ENCODE measurements around the gene AMT. TPM values are rescaled to one million over a fixed set of nuclear protein-coding genes. Genes with fewer than 3 reads are reported as not detected.
"Not testable (repeated sequence)": the region's sequence is repeated elsewhere in the genome, so short reads cannot be mapped to it uniquely, and the experiment has no call there.

The AMT gene
- total RNA-seq, 2 donors from 2014 or later, result 7.4 to 7.5 TPM

DNA sequence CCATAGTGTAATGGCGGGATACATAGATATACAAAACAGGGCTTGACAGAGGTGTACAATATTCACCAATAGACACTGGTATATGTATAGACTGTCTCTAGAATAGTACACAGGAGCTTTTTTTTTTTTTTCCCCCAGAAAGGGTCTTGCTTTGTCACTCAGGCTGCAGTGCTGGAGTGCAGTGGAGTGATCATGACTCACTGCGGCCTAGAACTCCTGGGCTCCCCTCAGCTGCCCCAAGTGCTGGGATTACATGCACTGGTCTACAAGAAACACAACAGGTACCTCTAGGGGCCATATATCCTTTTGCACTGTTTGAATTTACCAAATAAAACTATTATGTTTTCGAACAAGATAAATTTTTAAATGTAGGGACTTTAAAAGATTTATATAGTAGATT lies 22.8 kb downstream of the AMT start:
- Mint-ChIP-seq H3K36me3 (ENCODE audit: insufficient read depth in 2 of 2) (peaks cover 12 to 23% of the 10 kb centered on the region in 2 donors), H3K9me3 (no peaks in the 10 kb centered on the region), H3K27me3 (ENCODE audit: low read depth) (no peaks in the 10 kb centered on the region), H3K4me3 (no peak overlapping the region), H3K27ac (no peak overlapping the region), H3K4me1 (ENCODE audit: low read depth) (peaks cover 59% of the 10 kb centered on the region)
- DNase-seq (no peak), ATAC-seq (replicated peaks in 1 of 2) (peak in 1 of 2 donors; percentile 37)

DNA sequence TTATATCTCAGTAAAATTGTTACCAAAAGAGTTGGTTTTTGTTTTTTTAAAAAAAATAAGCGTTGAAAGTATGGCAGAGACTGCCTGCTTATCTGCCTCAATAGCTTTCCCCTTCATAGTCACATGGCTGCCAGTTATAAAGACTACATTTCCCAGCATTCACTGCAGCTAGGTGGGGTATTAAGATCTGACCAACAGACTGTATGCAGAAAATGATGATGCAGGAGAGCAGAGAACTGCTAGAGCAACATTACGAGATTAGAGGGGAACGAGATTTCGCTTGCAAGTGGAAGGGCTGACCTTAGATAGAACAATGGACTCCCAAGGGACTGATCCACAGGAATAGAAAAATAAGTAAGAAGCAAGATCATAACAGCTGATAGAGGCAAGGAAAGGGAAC lies 24.8 kb downstream of the AMT start:
- DNase-seq (no peak), ATAC-seq (replicated peaks in 1 of 2) (no peak)
- peak overlapping the region; percentile 10 for H3K27ac Mint-ChIP-seq
- H3K4me3 Mint-ChIP-seq, result peak overlapping the region in 1 of 2 donors; percentile 0
- no peaks in the 10 kb centered on the region for H3K27me3 Mint-ChIP-seq (ENCODE audit: low read depth)
- no peaks in the 10 kb centered on the region for H3K9me3 Mint-ChIP-seq
- H3K4me1 Mint-ChIP-seq (ENCODE audit: low read depth), result peaks cover 65% of the 10 kb centered on the region
- peaks cover 13 to 14% of the 10 kb centered on the region in 2 donors for H3K36me3 Mint-ChIP-seq (ENCODE audit: insufficient read depth in 2 of 2)

GRCh38 chr3:49391310-49391709 lies 31.0 kb downstream of the AMT start:
- not testable (repeated sequence) for H3K4me3 Mint-ChIP-seq; ATAC-seq (replicated peaks in 1 of 2); H3K9me3 Mint-ChIP-seq; H3K27ac Mint-ChIP-seq; H3K27me3 Mint-ChIP-seq (ENCODE audit: low read depth); DNase-seq
- Mint-ChIP-seq H3K4me1 (ENCODE audit: low read depth) (peaks cover 56% of the 10 kb centered on the region), H3K36me3 (ENCODE audit: insufficient read depth in 2 of 2) (peaks cover 6 to 14% of the 10 kb centered on the region in 2 donors)

DNA sequence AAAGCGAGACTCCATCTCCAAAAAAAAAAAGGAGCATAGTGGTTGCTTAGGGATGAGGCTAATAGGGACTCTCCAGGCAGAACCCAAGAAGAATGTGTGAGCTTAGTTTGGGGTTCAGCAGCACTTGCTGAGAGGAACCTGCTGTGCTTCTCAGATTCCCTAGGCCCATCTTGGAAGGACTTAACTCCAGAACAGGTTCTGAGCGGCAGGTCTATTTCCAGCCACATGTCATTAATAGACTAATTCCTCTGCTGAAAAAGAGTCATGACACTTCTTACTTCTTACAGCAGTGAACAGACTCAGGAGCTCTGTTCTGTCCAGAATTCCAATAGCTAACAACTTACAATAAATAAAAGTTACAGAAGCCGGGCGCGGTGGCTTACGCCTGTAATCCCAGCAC lies 33.0 kb downstream of the AMT start:
- peaks cover 0 to 3% of the 10 kb centered on the region in 2 donors for H3K36me3 Mint-ChIP-seq (ENCODE audit: insufficient read depth in 2 of 2)
- no peaks in the 10 kb centered on the region for H3K9me3 Mint-ChIP-seq
- H3K4me1 Mint-ChIP-seq (ENCODE audit: low read depth), result peaks cover 44% of the 10 kb centered on the region
- DNase-seq (no peak), ATAC-seq (replicated peaks in 1 of 2) (no peak)
- H3K27me3 Mint-ChIP-seq (ENCODE audit: low read depth), result no peaks in the 10 kb centered on the region
- H3K27ac Mint-ChIP-seq, result peak overlapping the region; percentile 56
- no peak overlapping the region for H3K4me3 Mint-ChIP-seq

DNA sequence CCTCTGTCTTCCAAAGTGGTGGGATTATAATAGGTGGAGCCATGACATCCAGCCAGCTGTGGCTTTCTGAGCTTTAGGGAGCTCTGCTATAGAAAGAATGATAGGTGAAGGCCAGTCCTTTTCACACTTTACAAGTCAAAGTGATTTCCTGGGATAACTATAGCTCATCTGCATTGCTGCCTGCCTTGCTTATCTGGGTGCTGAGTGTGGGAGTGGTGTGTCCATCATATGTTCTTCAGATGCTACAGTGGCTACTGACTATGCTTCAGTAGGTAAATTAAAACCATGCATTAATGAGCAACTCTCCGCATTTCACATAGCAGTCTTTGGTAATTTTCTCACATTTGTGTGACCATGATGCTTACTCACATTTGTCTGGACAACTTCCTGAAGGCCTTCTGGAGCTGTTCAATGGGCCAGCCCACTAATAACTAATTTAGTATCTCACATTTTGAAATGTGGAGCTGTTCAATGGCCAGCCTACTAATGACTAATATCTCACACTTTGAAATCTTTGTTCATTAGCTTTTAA lies 33.9 kb downstream of the AMT start:
- no peaks in the 10 kb centered on the region for H3K27me3 Mint-ChIP-seq (ENCODE audit: low read depth)
- peak overlapping the region; percentile 56 for H3K27ac Mint-ChIP-seq
- no peak for DNase-seq
- peaks cover 0 to 3% of the 10 kb centered on the region in 2 donors for H3K36me3 Mint-ChIP-seq (ENCODE audit: insufficient read depth in 2 of 2)
- no peak for ATAC-seq (replicated peaks in 1 of 2)
- H3K4me3 Mint-ChIP-seq, result no peak overlapping the region
- no peaks in the 10 kb centered on the region for H3K9me3 Mint-ChIP-seq
- peaks cover 44% of the 10 kb centered on the region for H3K4me1 Mint-ChIP-seq (ENCODE audit: low read depth)

- Mint-ChIP-seq H3K9me3 (no peaks in the 10 kb centered on the region), H3K27ac (no peak overlapping the region)
Observed at GRCh38 chr3:49387721-49388120, 34.6 kb downstream of the AMT start.

DNA sequence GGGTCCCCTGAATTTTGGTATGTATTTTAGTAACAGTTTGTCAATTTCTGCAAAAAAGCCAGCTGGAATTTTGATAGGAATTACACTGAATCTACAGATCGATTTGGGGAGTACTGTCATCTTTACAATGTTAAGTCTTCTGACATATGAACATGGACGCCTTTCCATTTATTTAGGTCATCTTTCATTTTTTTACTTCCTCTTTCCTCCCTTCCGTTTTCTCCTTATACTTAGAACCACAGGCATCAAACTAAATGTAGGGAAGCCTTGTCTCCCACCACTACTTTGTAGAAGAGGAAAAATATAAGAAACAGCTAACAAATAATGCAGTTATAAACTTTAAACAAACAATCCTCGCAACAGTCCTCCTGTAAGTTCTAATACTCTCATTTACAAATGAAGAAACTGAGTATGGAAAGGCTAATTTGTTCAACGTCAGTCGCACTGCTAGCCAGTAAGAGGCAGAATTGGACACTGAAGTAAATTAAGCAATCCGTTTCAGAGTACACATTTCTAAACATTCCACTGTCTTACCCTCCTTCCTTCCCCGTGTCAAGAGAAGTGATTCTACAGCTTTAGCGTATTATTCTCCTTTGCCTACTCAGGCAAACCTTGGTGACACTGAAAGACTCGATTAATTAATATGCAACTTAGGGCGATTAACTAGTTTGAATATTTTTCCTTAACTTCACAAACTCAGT lies 36.1 kb downstream of the AMT start:
- H3K27ac Mint-ChIP-seq, result peak overlapping the region; percentile 92
- ATAC-seq (replicated peaks in 1 of 2), result no peak
- no peaks in the 10 kb centered on the region for H3K27me3 Mint-ChIP-seq (ENCODE audit: low read depth)
- H3K4me1 Mint-ChIP-seq (ENCODE audit: low read depth), result peaks cover 47% of the 10 kb centered on the region
- H3K4me3 Mint-ChIP-seq, result peak overlapping the region in 1 of 2 donors; percentile 50
- peaks cover 0 to 3% of the 10 kb centered on the region in 2 donors for H3K36me3 Mint-ChIP-seq (ENCODE audit: insufficient read depth in 2 of 2)
- no peaks in the 10 kb centered on the region for H3K9me3 Mint-ChIP-seq
- DNase-seq, result no peak

More at GRCh38 chr3:49387721-49388120, 34.6 kb downstream of the AMT start:
- H3K36me3 Mint-ChIP-seq (ENCODE audit: insufficient read depth in 2 of 2), result peaks cover 0 to 3% of the 10 kb centered on the region in 2 donors
- DNase-seq (no peak), ATAC-seq (replicated peaks in 1 of 2) (peak; percentile 41 to 70)
- H3K27me3 Mint-ChIP-seq (ENCODE audit: low read depth), result no peaks in the 10 kb centered on the region
- peaks cover 47% of the 10 kb centered on the region for H3K4me1 Mint-ChIP-seq (ENCODE audit: low read depth)
- H3K4me3 Mint-ChIP-seq, result no peak overlapping the region

DNA sequence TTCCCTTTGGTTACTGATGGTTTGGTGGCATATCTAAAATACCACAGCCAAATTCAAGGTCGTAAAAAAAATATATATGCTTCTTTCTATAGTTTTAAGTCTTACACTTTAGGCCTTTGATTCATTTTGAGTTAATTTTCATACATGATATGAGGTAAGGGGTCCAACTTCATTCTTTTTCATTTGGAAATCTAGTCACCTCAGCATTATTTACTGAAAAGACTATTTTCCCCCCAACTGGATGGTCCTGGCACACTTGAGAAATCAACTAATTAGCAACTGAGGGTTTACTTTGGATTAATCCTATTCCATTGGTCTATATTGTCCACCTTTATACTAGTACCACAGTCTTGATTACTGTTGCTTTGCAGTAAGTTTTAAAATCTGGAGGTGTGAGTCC lies 36.7 kb downstream of the AMT start:
- Mint-ChIP-seq H3K36me3 (ENCODE audit: insufficient read depth in 2 of 2) (peaks cover 0 to 3% of the 10 kb centered on the region in 2 donors), H3K4me3 (no peak overlapping the region), H3K27ac (peak overlapping the region; percentile 92), H3K4me1 (ENCODE audit: low read depth) (peaks cover 47% of the 10 kb centered on the region), H3K27me3 (ENCODE audit: low read depth) (no peaks in the 10 kb centered on the region), H3K9me3 (no peaks in the 10 kb centered on the region)
- ATAC-seq (replicated peaks in 1 of 2), result no peak
- no peak for DNase-seq

- Mint-ChIP-seq H3K9me3 (peaks cover 0 to 1% of the 10 kb centered on the region in 2 donors), H3K36me3 (ENCODE audit: insufficient read depth in 2 of 2) (peaks cover 2 to 5% of the 10 kb centered on the region in 2 donors), H3K4me3 (no peak overlapping the region), H3K27me3 (ENCODE audit: low read depth) (no peaks in the 10 kb centered on the region), H3K27ac (peak overlapping the region; percentile 5), H3K4me1 (ENCODE audit: low read depth) (peaks cover 51% of the 10 kb centered on the region)
- ATAC-seq (replicated peaks in 1 of 2), result no peak
- DNase-seq, result no peak
Observed at GRCh38 chr3:49383387-49383786, 38.9 kb downstream of the AMT start.

- H3K36me3 Mint-ChIP-seq (ENCODE audit: insufficient read depth in 2 of 2), result peaks cover 5 to 15% of the 10 kb centered on the region in 2 donors
- peaks cover 0 to 2% of the 10 kb centered on the region in 2 donors for H3K9me3 Mint-ChIP-seq
- ATAC-seq (replicated peaks in 1 of 2), result no peak
- DNase-seq, result peak in 1 of 2 donors; percentile 12
- H3K27me3 Mint-ChIP-seq (ENCODE audit: low read depth), result no peaks in the 10 kb centered on the region
- peak overlapping the region; percentile 98 for H3K27ac Mint-ChIP-seq
- peaks cover 40% of the 10 kb centered on the region for H3K4me1 Mint-ChIP-seq (ENCODE audit: low read depth)
- peak overlapping the region; percentile 59 to 73 for H3K4me3 Mint-ChIP-seq
Observed at GRCh38 chr3:49378249-49378895, 43.9 kb downstream of the AMT start.

- Mint-ChIP-seq H3K27ac (peak overlapping the region; percentile 50), H3K36me3 (ENCODE audit: insufficient read depth in 2 of 2) (peaks cover 10 to 22% of the 10 kb centered on the region in 2 donors), H3K4me1 (ENCODE audit: low read depth) (peaks cover 44% of the 10 kb centered on the region), H3K27me3 (ENCODE audit: low read depth) (no peaks in the 10 kb centered on the region), H3K4me3 (peak overlapping the region; percentile 33 to 56), H3K9me3 (peaks cover 0 to 2% of the 10 kb centered on the region in 2 donors)
- DNase-seq (peak; percentile 70 to 81), ATAC-seq (replicated peaks in 1 of 2) (peak; percentile 98 to 99)
Observed at GRCh38 chr3:49377483-49377882, 44.8 kb downstream of the AMT start.

GRCh38 chr3:49371946-49372345 lies 50.3 kb downstream of the AMT start:
- Mint-ChIP-seq H3K9me3 (no peaks in the 10 kb centered on the region), H3K4me3 (no peak overlapping the region), H3K27me3 (ENCODE audit: low read depth) (no peaks in the 10 kb centered on the region), H3K27ac (peak overlapping the region; percentile 75), H3K36me3 (ENCODE audit: insufficient read depth in 2 of 2) (peaks cover 8 to 36% of the 10 kb centered on the region in 2 donors), H3K4me1 (ENCODE audit: low read depth) (peaks cover 25% of the 10 kb centered on the region)
- ATAC-seq (replicated peaks in 1 of 2) (no peak), DNase-seq (no peak)

- no peak for ATAC-seq (replicated peaks in 1 of 2)
Observed at GRCh38 chr3:49370585-49371290, 51.5 kb downstream of the AMT start.

More at GRCh38 chr3:49370585-49371290, 51.5 kb downstream of the AMT start:
- Mint-ChIP-seq H3K27ac (peak overlapping the region; percentile 58), H3K4me1 (ENCODE audit: low read depth) (peaks cover 19% of the 10 kb centered on the region), H3K4me3 (no peak overlapping the region), H3K36me3 (ENCODE audit: insufficient read depth in 2 of 2) (peaks cover 15 to 41% of the 10 kb centered on the region in 2 donors), H3K9me3 (no peaks in the 10 kb centered on the region), H3K27me3 (ENCODE audit: low read depth) (no peaks in the 10 kb centered on the region)
- no peak for DNase-seq
